IPS DF 4.7 (cell line): ENCODE results near the gene DSN1.
"Not testable (repeated sequence)": the region's sequence is repeated elsewhere in the genome, so short reads cannot be mapped to it uniquely, and the experiment has no call there.

ENCODE experiments used
- DNase-seq: peaks from one replicate; pipeline ENCODE4 v3.0.0-alpha.2; 2013; ENCODE audit warnings: low spot score; ENCODE audit errors: extremely low read depth

Gene DSN1

DNA sequence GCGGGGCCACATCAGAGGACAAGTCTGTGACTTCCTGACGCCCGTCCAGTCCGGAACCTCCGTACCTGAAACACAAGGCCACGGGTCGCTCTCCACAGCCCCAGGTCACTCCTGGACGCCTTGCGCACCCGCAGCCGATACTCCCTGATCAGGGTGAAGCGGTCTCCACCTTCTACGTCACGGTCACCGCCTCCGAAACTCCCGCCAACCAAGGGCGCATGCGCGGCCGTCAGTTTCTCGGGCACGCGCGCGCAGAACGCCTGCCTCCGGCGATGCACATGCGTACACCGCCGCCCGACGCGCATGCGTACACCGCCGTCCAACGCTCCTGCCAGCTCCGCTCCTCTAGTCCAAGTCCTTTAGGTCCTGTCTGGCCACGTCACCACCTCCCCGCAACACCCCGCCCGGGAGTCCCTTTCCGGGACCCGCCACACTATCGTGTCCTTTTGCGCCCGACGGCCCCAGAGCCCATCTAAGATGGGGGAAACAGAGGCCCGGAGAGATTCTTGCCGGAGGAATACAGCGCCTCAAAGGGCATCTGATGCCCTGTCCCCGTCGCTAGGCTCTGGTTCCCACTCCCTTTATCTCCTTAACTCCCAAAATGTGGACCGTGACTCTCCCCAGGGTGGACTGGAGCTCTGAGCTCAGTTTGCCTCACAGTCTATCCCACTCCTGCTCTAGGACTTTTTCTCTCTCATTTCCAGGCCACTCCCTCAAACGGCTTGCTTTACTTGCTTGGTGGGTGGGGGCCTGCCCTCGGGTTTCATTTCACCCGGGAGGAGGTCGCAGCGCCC lies at the start of gene DSN1:
DSN1 (minus strand) TSS at position 167 of the 794 bp plus-strand sequence. CDS start 2,305 bp downstream, outside the sequence.
- peak; percentile 76 for DNase-seq

DNA sequence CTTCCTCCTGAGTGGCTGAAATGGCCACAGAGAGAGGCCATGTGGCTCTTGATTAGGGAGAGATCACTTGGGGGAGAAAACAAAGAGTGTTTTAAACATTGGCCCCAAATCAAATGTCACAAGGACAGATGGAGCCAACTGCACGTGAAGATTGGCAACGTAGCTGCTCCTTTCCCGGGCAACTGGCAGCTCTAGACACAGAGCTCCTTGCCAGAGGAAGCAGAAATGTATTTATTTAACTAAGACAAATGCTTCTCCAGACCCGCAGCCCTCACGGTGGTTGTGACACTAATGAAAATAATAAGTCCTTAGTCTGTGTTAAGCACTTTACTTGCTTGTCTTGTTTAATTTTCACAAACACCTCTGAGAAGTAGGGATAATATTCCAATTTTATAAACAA lies 49.6 kb upstream of the DSN1 start:
- no peak for DNase-seq

- DNase-seq, result no peak
These were observed 48.4 kb upstream of the DSN1 start for GRCh38 chr20:36821964-36822437.

DNA sequence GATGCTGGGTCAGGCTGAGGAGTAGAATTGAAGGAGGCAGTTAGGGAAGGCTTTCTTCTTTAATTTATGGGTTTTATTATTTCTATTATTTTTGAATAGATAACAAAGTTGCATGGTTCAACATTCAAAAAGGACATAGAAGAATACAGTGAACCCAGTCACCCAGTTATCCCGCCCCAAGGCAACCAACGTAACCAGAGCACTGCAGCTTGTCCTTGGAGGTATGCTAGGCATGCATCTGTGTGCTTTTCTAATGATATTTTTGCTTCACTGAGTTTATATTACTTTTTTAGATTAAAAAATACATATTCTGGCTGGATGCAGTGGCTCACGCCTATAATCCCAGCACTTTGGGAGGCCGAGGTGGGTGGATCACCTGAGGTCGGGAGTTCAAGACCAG lies 47.4 kb upstream of the DSN1 start:
- DNase-seq, result no peak

- DNase-seq, result no peak
These were observed 46.5 kb upstream of the DSN1 start for GRCh38 chr20:36820073-36820472.

DNA sequence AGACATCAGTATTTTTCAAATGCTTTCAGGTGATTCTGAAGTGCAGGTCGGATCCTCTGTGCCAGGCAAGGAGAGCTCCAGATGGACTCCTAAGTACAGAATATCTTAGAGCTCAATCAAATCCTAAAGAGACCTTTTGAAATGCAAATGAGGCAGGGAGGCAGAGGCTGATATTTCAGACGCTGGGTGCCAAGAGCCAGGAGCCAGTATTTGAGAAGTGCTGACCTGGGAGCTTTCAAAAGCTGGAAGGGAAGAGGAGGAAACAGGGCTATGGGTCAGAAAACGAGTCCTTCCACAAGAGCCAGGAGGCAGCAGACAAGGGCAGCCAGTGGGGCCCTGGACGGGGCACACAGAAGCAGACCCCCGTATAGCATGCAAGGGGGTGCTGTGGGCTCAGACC lies 46.1 kb upstream of the DSN1 start:
- DNase-seq, result no peak

GRCh38 chr20:36818861-36819260 lies 45.3 kb upstream of the DSN1 start:
- no peak for DNase-seq

DNA sequence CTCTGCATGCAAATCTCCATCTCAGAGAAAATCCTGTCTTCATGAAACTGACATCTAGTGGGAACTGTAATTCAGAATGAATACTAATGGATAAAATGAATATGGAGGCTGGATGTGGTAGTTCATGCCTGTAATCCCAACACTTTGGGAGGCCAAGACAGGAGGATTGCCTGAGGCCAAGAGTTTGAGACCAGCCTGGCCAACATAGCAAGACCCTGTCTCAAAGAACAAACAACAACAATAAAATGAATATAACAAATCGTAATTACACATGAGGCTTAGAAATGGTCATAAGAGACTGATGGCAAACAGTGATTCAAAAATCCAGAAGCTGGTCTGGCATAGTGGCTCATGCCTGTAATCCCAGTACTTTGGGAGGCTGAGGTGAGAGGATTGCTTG lies 44.6 kb upstream of the DSN1 start:
- no peak for DNase-seq

- DNase-seq, result no peak
These were observed 43.9 kb upstream of the DSN1 start for GRCh38 chr20:36817496-36817895.

DNA sequence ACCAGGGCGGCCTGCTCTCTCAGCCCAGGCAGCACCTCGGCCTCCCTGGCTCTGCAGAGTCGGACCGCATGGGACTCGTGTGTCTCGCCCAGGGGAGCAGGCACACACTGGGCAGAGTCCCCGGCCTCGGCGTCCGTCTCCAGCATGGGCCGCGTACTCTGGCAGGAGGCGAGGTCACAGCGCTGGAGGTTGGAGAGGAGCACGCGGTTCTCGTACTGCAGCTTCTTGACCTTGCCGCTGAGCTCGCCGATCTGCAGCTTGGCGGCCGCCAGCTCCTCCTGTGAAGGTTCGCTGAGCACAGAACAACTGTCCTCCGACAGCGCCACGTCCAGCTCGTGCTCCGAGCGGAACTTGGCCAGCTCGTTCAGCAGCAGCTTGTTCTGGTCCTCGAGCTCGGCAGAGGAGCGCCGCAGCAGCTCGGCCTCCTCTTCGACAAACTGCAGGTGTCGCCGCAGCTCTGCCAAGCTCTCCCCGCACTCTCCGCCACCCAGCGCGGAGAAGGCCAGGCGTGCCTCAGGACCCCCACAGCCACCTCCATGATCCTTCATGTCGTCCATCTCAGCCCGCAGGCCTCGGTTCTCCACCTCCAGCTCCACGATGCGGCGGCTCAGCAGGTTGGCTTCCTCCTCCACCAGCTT lies 42.0 kb upstream of the DSN1 start:
- DNase-seq, result no peak

- no peak for DNase-seq
These were observed 39.3 kb upstream of the DSN1 start for GRCh38 chr20:36812594-36813463.

GRCh38 chr20:36808317-36809257 lies 35.0 kb upstream of the DSN1 start:
- no peak for DNase-seq

- no peak for DNase-seq
These were observed 32.5 kb upstream of the DSN1 start for GRCh38 chr20:36806049-36806448.

- DNase-seq, result no peak
These were observed 31.8 kb upstream of the DSN1 start for GRCh38 chr20:36805396-36805795.

- no peak for DNase-seq
These were observed 30.9 kb upstream of the DSN1 start for GRCh38 chr20:36804425-36804824.

GRCh38 chr20:36802326-36803222 lies 29.0 kb upstream of the DSN1 start:
- DNase-seq, result no peak

- no peak for DNase-seq
These were observed 26.8 kb upstream of the DSN1 start for GRCh38 chr20:36800410-36800809.

DNA sequence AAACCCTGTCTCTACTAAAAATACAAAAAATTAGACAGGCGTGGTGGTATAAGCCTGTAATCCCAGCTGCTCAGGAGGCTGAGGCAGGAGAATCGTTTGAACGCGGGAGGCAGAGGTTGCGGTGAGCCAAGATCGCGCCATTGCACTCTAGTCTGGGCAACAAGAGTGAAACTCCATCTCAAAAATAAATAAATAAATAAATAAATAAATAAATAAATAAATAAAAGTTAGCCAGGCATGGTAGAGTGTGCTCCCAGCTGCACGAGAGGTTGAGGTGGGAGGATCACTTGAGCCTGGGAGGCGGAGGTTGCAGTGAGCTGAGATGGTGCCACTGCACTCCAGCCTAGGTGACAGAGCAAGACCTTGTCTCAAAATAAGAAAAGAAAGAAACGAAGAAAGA lies 25.8 kb upstream of the DSN1 start:
- not testable (repeated sequence) for DNase-seq

- DNase-seq, result no peak
These were observed 23.3 kb upstream of the DSN1 start for GRCh38 chr20:36796875-36797274.

GRCh38 chr20:36796117-36796516 lies 22.6 kb upstream of the DSN1 start:
- no peak for DNase-seq
